Measurements from ENCODE around the gene MRGPRE.

MRGPRE gene

GRCh38 chr11:3213659-3214419 lies 18.4 kb downstream of the MRGPRE start:
- no peak for DNase-seq (ENCODE audit: low read depth in 2 of 2)

- DNase-seq (ENCODE audit: low read depth in 2 of 2), result no peak
Measured at GRCh38 chr11:3208272-3208671, 23.9 kb downstream of the MRGPRE start.

GRCh38 chr11:3207526-3208189 lies 24.6 kb downstream of the MRGPRE start:
- DNase-seq (ENCODE audit: low read depth in 2 of 2), result no peak

- no peak for DNase-seq (ENCODE audit: low read depth in 2 of 2)
Measured at GRCh38 chr11:3206922-3207204, 25.4 kb downstream of the MRGPRE start.

- no peak for DNase-seq (ENCODE audit: low read depth in 2 of 2)
Measured at GRCh38 chr11:3206156-3206921, 25.9 kb downstream of the MRGPRE start.

GRCh38 chr11:3205261-3206155 lies 26.7 kb downstream of the MRGPRE start:
- no peak for DNase-seq (ENCODE audit: low read depth in 2 of 2)

GRCh38 chr11:3204141-3205015 lies 27.8 kb downstream of the MRGPRE start:
- no peak for DNase-seq (ENCODE audit: low read depth in 2 of 2)

GRCh38 chr11:3203221-3204043 lies 28.8 kb downstream of the MRGPRE start:
- no peak for DNase-seq (ENCODE audit: low read depth in 2 of 2)

GRCh38 chr11:3202759-3203158 lies 29.5 kb downstream of the MRGPRE start:
- DNase-seq (ENCODE audit: low read depth in 2 of 2), result no peak

- DNase-seq (ENCODE audit: low read depth in 2 of 2), result no peak
Measured at GRCh38 chr11:3202305-3202704, 29.9 kb downstream of the MRGPRE start.

GRCh38 chr11:3201677-3202181 lies 30.5 kb downstream of the MRGPRE start:
- no peak for DNase-seq (ENCODE audit: low read depth in 2 of 2)

GRCh38 chr11:3201112-3201581 lies 31.1 kb downstream of the MRGPRE start:
- DNase-seq (ENCODE audit: low read depth in 2 of 2), result no peak

GRCh38 chr11:3200388-3201111 lies 31.7 kb downstream of the MRGPRE start:
- DNase-seq (ENCODE audit: low read depth in 2 of 2), result no peak

GRCh38 chr11:3199537-3200295 lies 32.5 kb downstream of the MRGPRE start:
- DNase-seq (ENCODE audit: low read depth in 2 of 2), result no peak

GRCh38 chr11:3198815-3199214 lies 33.4 kb downstream of the MRGPRE start:
- DNase-seq (ENCODE audit: low read depth in 2 of 2), result no peak

GRCh38 chr11:3197878-3198528 lies 34.2 kb downstream of the MRGPRE start:
- DNase-seq (ENCODE audit: low read depth in 2 of 2), result no peak

- no peak for DNase-seq (ENCODE audit: low read depth in 2 of 2)
Measured at GRCh38 chr11:3197044-3197695, 35.0 kb downstream of the MRGPRE start.
